Glutamatergic neuron (in vitro differentiated cells): ENCODE data around the gene SH3BP4. TPM values are rescaled to one million over a fixed set of nuclear protein-coding genes. Genes with fewer than 3 reads are reported as not detected.

Experiments
- DNase-seq: peaks from one replicate; pipeline ENCODE4 v3.0.0; 2022
- H3K27ac Mint-ChIP-seq: one replicate; pipeline ENCODE4 v1.8.0; 2020; ENCODE audit warnings: mild to moderate bottlenecking, mixed read lengths, inconsistent platforms; ENCODE audit not compliant: unreplicated experiment
- H3K27me3 Mint-ChIP-seq: one replicate; pipeline ENCODE4 v1.8.0; 2020; ENCODE audit warnings: mild to moderate bottlenecking, moderate library complexity, mixed read lengths, inconsistent platforms; ENCODE audit not compliant: unreplicated experiment
- H3K36me3 Mint-ChIP-seq: one replicate; pipeline ENCODE4 v1.8.0; 2020; ENCODE audit warnings: mild to moderate bottlenecking, mixed read lengths, inconsistent platforms; ENCODE audit not compliant: unreplicated experiment
- H3K4me1 Mint-ChIP-seq: one replicate; pipeline ENCODE4 v1.8.0; 2020; ENCODE audit warnings: mild to moderate bottlenecking, low read depth, mixed read lengths, inconsistent platforms; ENCODE audit not compliant: unreplicated experiment
- H3K4me3 Mint-ChIP-seq: one replicate; pipeline ENCODE4 v1.8.0; 2020; ENCODE audit warnings: mild to moderate bottlenecking, mixed read lengths, inconsistent platforms; ENCODE audit not compliant: unreplicated experiment
- H3K9me3 Mint-ChIP-seq: one replicate; pipeline ENCODE4 v1.8.0; 2020; ENCODE audit warnings: mild to moderate bottlenecking, moderate library complexity, mixed read lengths, inconsistent platforms; ENCODE audit not compliant: unreplicated experiment
- total RNA-seq: library from RNA; stranded (reverse); fragmentation: NEBNext Ultra II Directional; extraction: Animal tissue kit (Norgen Biotek cat#: 25700); gene quantifications from one replicate; pipeline ENCODE4 v1.2.1, GENCODE V29; 2021; ENCODE audit not compliant: unreplicated experiment
- TF ChIP-seq, protein P1 (sequence below): fragments of 200-600 bp; sonication (generic); IDR thresholded peaks from one replicate; pipeline ENCODE4 v1.5.0; 2021; ENCODE audit not compliant: partially characterized antibody, unreplicated experiment

Gene SH3BP4
- total RNA-seq, 1 donor from 2014 or later = 59.3 TPM

DNA sequence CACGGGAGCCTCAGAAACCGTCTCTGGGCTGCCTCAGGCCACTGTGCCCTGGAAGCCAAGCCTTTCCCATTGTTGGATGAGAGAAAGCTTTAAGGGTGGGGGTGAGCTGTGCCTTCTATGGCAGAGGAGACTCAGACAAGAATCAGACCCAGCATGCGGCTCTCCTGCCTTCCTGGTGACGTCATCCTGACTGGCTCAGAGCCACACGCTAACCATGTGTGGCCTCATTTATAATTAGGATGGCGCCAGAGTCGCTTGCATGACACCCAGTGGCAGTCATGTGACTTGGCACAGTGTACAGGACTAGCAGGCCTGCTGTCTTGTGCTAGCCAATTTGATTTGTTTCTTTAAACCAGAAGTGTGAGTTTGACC is 99.1 kb downstream of the SH3BP4 start:
- DNase-seq = no peak
- Mint-ChIP-seq H3K27ac (no peak overlapping the region), H3K27me3 (peaks cover 9% of the 10 kb centered on the region), H3K9me3 (peaks cover 19% of the 10 kb centered on the region), H3K4me1 (peaks cover 31% of the 10 kb centered on the region), H3K36me3 (peaks cover 5% of the 10 kb centered on the region), H3K4me3 (no peak overlapping the region)
- TF ChIP-seq, protein P1, sequence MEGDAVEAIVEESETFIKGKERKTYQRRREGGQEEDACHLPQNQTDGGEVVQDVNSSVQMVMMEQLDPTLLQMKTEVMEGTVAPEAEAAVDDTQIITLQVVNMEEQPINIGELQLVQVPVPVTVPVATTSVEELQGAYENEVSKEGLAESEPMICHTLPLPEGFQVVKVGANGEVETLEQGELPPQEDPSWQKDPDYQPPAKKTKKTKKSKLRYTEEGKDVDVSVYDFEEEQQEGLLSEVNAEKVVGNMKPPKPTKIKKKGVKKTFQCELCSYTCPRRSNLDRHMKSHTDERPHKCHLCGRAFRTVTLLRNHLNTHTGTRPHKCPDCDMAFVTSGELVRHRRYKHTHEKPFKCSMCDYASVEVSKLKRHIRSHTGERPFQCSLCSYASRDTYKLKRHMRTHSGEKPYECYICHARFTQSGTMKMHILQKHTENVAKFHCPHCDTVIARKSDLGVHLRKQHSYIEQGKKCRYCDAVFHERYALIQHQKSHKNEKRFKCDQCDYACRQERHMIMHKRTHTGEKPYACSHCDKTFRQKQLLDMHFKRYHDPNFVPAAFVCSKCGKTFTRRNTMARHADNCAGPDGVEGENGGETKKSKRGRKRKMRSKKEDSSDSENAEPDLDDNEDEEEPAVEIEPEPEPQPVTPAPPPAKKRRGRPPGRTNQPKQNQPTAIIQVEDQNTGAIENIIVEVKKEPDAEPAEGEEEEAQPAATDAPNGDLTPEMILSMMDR = no peak

DNA sequence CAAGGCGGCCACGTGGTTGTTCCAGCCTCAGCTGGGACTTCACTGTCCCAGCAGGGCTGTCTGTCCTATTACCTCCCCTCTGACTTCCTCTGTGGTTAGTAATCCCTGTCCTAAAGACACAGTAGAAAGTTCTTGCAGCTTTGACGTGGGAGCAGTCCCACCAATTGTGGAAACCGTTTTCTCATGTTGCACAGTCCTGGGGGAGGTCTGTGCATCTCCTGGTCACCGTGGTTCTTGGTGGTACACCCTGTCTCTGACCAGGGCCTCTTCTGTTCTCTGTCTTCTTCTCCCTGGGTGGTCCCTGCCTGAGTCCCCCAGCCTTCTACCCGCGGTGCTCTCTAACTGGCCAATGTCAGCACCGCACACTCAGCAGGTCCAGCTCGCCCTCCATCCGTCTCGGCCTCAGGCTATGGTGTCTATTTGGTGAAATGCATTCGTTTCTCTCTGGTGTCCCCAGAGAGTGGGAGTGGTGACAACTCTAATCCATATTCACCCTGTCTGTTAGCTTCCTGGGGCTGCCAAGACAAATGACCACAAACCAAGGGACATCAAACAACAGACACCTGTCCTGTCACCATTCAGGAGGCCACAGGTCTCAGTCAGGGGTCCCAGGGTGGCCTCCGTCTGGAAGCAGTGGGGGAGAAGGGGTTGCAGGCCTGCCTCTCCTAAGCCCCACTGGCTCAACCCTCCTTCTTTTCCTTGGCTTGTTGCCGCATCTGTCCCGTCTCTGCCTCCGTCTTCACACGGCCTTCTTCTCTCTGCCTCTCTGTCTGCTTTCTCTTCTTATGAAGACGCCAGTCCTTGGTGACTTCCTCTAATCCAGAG is 99.8 kb downstream of the SH3BP4 start:
- peak overlapping the region; percentile 40 for H3K27ac Mint-ChIP-seq
- H3K27me3 Mint-ChIP-seq = peaks cover 9% of the 10 kb centered on the region
- TF ChIP-seq, protein P1 = no peak
- no peak for DNase-seq
- H3K4me1 Mint-ChIP-seq = peaks cover 29% of the 10 kb centered on the region
- H3K4me3 Mint-ChIP-seq = peak overlapping the region; percentile 39
- peaks cover 5% of the 10 kb centered on the region for H3K36me3 Mint-ChIP-seq
- peaks cover 17% of the 10 kb centered on the region for H3K9me3 Mint-ChIP-seq

DNA sequence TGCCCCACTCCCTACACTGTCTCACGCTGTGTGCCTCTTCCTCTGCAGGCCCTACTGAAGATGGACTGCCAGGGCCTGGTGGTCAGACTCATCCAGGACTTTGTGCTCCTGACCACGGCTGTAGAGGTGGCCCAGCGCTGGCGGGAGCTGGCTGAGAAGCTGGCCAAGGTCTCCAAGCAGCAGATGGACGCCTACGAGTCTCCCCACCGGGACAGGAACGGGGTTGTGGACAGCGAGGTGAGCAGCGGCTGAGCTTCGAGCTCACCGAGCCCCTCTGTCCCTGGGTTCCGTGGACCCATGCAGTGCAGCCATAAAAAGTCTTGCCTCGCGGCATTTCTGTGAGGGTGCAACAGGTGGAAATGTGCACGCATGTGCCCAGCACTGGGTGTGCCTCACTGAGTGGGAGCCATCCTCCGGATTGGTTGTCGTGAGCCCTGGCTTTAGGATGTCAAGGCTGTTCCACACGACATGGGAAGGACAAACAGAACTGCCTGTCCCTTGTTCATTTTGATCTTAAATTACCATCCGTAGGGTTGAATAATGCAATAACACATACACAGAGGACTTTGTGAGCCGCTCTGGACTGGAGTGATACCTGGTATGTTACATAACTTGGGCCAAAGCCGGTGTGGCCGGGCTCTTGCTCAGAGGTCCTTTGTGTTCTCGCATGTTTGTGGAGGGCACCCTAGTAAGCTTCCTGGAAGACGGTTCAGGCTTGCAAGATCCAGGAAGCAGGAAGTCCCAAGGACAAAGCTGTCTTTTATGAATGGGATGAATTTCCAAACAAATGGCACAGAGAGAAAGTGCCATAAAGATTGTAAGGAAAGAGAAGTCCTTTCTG is 100.9 kb downstream of the SH3BP4 start:
- DNase-seq = no peak
- peaks cover 21% of the 10 kb centered on the region for H3K4me1 Mint-ChIP-seq

DNA sequence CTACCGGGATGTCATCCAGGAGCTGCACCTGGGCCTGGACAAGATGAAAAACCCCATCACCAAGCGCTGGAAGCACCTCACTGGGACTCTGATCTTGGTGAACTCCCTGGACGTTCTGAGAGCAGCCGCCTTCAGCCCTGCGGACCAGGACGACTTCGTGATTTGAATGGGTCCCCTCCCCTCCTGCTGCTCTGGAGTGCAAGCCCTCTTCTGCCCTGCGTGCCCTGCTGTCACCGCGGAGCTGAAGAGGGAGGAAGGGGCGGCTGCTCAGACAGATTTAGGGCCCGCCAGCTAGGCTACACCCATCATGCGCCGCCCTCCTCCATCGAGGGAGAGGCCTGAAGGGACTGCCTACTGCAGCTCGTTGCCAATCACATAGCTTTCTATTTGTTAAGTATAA is 101.8 kb downstream of the SH3BP4 start:
- Mint-ChIP-seq H3K27me3 (peaks cover 4% of the 10 kb centered on the region), H3K4me3 (no peak overlapping the region), H3K36me3 (peaks cover 5% of the 10 kb centered on the region), H3K27ac (peak overlapping the region; percentile 43), H3K9me3 (peaks cover 12% of the 10 kb centered on the region), H3K4me1 (peaks cover 20% of the 10 kb centered on the region)
- TF ChIP-seq, protein P1 = no peak
- DNase-seq = no peak

More for the DNA sequence above, 100.9 kb downstream of the SH3BP4 start:
- no peak overlapping the region for H3K27ac Mint-ChIP-seq
- H3K36me3 Mint-ChIP-seq = peaks cover 5% of the 10 kb centered on the region
- H3K27me3 Mint-ChIP-seq = peaks cover 4% of the 10 kb centered on the region
- peaks cover 13% of the 10 kb centered on the region for H3K9me3 Mint-ChIP-seq
- no peak overlapping the region for H3K4me3 Mint-ChIP-seq
- TF ChIP-seq, protein P1 = no peak

DNA sequence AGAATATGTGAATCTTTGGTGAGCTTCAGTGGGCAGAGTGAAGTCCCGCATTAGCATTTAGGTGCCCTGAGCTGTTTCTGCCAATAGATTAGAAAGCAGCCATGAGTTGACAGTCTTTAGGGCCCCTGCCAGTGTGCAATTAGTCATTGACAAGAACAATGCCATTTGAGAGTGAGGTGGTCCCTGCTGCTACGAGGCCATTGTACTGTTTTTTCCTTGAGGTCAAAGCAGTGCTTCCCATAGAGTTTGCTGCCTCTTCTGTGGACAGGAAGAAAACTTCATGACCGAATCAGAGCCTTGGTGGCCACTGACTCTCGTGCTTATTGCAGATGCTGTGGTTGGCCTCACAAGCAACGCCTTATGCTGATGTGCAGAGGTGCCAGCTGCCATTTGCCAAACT is 102.7 kb downstream of the SH3BP4 start:
- Mint-ChIP-seq H3K27me3 (peaks cover 4% of the 10 kb centered on the region), H3K4me1 (peaks cover 20% of the 10 kb centered on the region), H3K9me3 (peaks cover 12% of the 10 kb centered on the region), H3K27ac (no peak overlapping the region), H3K36me3 (peaks cover 5% of the 10 kb centered on the region), H3K4me3 (no peak overlapping the region)
- no peak for DNase-seq
- TF ChIP-seq, protein P1 = no peak
